Panc1 (cell line): ENCODE results near the gene PLEKHG1.

Experiments used
- CTCF ChIP-seq: fragments of 450-650 bp; IDR thresholded peaks from 2 replicates; pipeline ENCODE4 v1.5.1; 2017; ENCODE audit warnings: mild to moderate bottlenecking
- POLR2AphosphoS5 ChIP-seq: IDR thresholded peaks from 2 replicates; pipeline ENCODE4 v1.6.1; 2012; ENCODE audit warnings: mild to moderate bottlenecking, low read depth, low read length, moderate library complexity

- TF ChIP-seq CTCF = no peak
- TF ChIP-seq POLR2AphosphoS5 = no peak
Observed at GRCh38 chr6:150617496-150618460, 18.1 kb downstream of the PLEKHG1 start.
